Heart left ventricle (tissue), 16 donors: ENCODE measurements around the gene GPR33. TPM values are rescaled to one million over a fixed set of nuclear protein-coding genes. Genes with fewer than 3 reads are reported as not detected.

Experiments used
- ATAC-seq, 4 donors: fragments of 200-7000 bp; cut with Tn5 transposase; one replicate each; pipeline ENCODE4 v1.9.1; 2020 to 2022; ENCODE audit warnings: moderate library complexity in 4 of 4, mild to moderate bottlenecking in 3 of 4, moderate number of reproducible peaks in 1 of 4
- DNase-seq, 5 donors: peaks; one replicate each; pipeline ENCODE4 v3.0.0-alpha.2; 2020
- H3K27ac ChIP-seq, 12 donors: fragments of 200-600 bp; sonication (generic) in 4 of 12; one replicate each; pipeline versions ENCODE4 v1.5.0 to v1.8.0; 2016 to 2022; ENCODE audit warnings: mild to moderate bottlenecking in 2 of 12
- H3K27me3 ChIP-seq, 9 donors: fragments of 200-600 bp; sonication (generic) in 2 of 9; one replicate each; pipeline versions ENCODE4 v1.5.1 to v1.8.0; 2016 to 2022; ENCODE audit warnings: mild to moderate bottlenecking in 3 of 9
- H3K36me3 ChIP-seq, 9 donors: fragments of 200-600 bp; sonication (generic) in 2 of 9; one replicate each; pipeline versions ENCODE4 v1.5.0 to v1.8.0; 2018 to 2022; ENCODE audit warnings: mild to moderate bottlenecking in 2 of 9
- H3K4me1 ChIP-seq, 12 donors: fragments of 200-600 bp; sonication (generic) in 4 of 12; one replicate each; pipeline versions ENCODE4 v1.5.0 to v1.8.0; 2016 to 2022; ENCODE audit warnings: mild to moderate bottlenecking in 3 of 12
- H3K4me3 ChIP-seq, 12 donors: fragments of 200-600 bp; sonication (generic) in 4 of 12; one replicate each; pipeline versions ENCODE4 v1.5.0 to v1.8.0; 2017 to 2022; ENCODE audit warnings: mild to moderate bottlenecking in 9 of 12, moderate library complexity in 4 of 12
- H3K9me3 ChIP-seq, 12 donors: fragments of 200-600 bp; sonication (generic) in 4 of 12; one replicate each; pipeline versions ENCODE4 v1.5.0 to v1.8.0; 2016 to 2022; ENCODE audit warnings: mild to moderate bottlenecking in 1 of 12
- POLR2A ChIP-seq, 2 donors: fragments of 450-650 bp; IDR thresholded peaks; one replicate each; pipeline ENCODE4 v1.6.1; 2017; ENCODE audit warnings: antibody characterized with exemption in 2 of 2, mild to moderate bottlenecking in 2 of 2, moderate library complexity in 2 of 2
- WGBS, 4 donors: extraction: QIAGEN DNeasy Blood & Tissue Kit in 2 of 4; methylation state at CpG; one replicate each; pipeline versions ENCODE4 v1.1.5 to v1.1.7; 2013 to 2018; 5-methylcytosine and 5-hydroxymethylcytosine counted together
- intact Hi-C, 10 donors: fragments of 100-400 bp; cut with DNase I; formaldehyde crosslinking; loops; one replicate each; pipeline versions ENCODE4 v1.11.1 to v1.14.2; 2022
- polyA plus RNA-seq, 2 donors: library from polyadenylated mRNA; stranded (reverse); fragments of 200-250 nt; gene quantifications; one replicate each; pipeline ENCODE4 v1.2.3, GENCODE V29; 2013
- total RNA-seq, 9 donors: library from RNA; depleted of rRNA in 2 of 9; stranded (reverse); fragments of >200 nt in 2 of 9; fragmentation: NEBNext Ultra II Directional in 3 of 9; extraction: Animal tissue kit (Norgen Biotek cat#: 25700) in 3 of 9; gene quantifications; one replicate each; pipeline versions ENCODE4 v1.1.0 to v1.2.4, GENCODE V29; 2016 to 2023
- TF ChIP-seq, protein P1 (sequence below), 12 donors: fragments of 200-600 bp; sonication (generic) in 4 of 12; IDR thresholded peaks; one replicate each; pipeline versions ENCODE4 v1.5.0 to v1.8.0; 2018 to 2022; ENCODE audit warnings: antibody characterized with exemption in 12 of 12, mild to moderate bottlenecking in 5 of 12
- donor health status: ischemic (EF 13 %, LVEDD 7.1; RV severe dilation, severe dysfunction).
- donor health status: healthy with polysubstance abuse.
- donor health status: DM: no; HTN: yes; CAD: no.
- donor health status: DM: no; HTN: no; CAD: no.
- donor health status: ischemic (EF 25% LVEDD 6.9; RV normal size, moderate dysfunction).
- donor health status: ischemic (EF 25% LVEDD 5.7; RV mildly dilated, moderate dysfunction).
- donor health status: healthy.
- donor health status: DM: yes; HTN: yes; CAD: no.
- donor health status: ischemic (EF 35%, LVEDD 5.7; RV mildly dilated, moderate dysfunction).
- donor health status: nonischemic (EF 11% LVEDD 7.7; RV severe dilation, severe dysfunction).
- donor health status: DM: yes; HTN: yes; CAD: no.
- donor health status: PGD.
- donor health status: ischemic (EF 29% LVEDD 5.4; RV normal size, mild dysfunction).
- donor health status: nonischemic (EF 23%, LVEDD 6.1; RV moderate dilation, normal function).

GPR33 gene
- total and polyA plus RNA-seq, 11 donors = not detected

DNA sequence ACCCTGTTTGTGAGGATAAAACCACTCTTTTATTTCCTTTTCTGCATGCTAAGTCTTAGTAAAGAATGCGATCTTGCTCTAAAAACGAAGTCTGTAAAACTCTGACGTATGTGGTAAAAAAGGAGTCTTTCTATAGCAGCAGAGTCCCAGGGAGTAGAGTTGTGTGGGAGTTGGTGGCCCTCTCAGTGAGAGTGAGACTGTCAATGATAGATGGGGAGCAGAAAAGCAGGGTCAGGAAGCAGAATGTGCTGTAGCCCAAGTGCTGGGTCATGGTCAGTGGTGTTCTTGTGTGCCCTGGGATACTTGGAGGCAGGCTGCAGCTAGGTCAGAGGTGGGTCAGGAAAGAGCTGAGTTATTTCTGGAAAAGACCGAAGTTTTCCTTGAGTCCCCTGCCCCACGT lies 20.3 kb upstream of the GPR33 start:
- no peak for ATAC-seq
- 59 to 69% (median 64%) methylated on average over 5 of the region's 5 CpGs for WGBS, 4 donors
- H3K4me1 ChIP-seq = peaks cover 0 to 19% (median 12%) of the 10 kb centered on the region in 12 donors
- H3K27ac ChIP-seq = no peak overlapping the region
- TF ChIP-seq, protein P1, sequence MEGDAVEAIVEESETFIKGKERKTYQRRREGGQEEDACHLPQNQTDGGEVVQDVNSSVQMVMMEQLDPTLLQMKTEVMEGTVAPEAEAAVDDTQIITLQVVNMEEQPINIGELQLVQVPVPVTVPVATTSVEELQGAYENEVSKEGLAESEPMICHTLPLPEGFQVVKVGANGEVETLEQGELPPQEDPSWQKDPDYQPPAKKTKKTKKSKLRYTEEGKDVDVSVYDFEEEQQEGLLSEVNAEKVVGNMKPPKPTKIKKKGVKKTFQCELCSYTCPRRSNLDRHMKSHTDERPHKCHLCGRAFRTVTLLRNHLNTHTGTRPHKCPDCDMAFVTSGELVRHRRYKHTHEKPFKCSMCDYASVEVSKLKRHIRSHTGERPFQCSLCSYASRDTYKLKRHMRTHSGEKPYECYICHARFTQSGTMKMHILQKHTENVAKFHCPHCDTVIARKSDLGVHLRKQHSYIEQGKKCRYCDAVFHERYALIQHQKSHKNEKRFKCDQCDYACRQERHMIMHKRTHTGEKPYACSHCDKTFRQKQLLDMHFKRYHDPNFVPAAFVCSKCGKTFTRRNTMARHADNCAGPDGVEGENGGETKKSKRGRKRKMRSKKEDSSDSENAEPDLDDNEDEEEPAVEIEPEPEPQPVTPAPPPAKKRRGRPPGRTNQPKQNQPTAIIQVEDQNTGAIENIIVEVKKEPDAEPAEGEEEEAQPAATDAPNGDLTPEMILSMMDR (IDR thresholded peaks at IDR 0.05) = no peak
- no peak for TF ChIP-seq POLR2A (IDR thresholded peaks at IDR 0.05)
- intact Hi-C loops = loop anchor here in 3 of 10 donors (5.0 kb wide), 3 partner anchors 744 to 1049 kb away; no protein-coding TSS in a partner anchor
- DNase-seq = no peak
- H3K9me3 ChIP-seq = no peaks in the 10 kb centered on the region
- no peaks in the 10 kb centered on the region for H3K36me3 ChIP-seq
- no peaks in the 10 kb centered on the region for H3K27me3 ChIP-seq
- no peak overlapping the region for H3K4me3 ChIP-seq

DNA sequence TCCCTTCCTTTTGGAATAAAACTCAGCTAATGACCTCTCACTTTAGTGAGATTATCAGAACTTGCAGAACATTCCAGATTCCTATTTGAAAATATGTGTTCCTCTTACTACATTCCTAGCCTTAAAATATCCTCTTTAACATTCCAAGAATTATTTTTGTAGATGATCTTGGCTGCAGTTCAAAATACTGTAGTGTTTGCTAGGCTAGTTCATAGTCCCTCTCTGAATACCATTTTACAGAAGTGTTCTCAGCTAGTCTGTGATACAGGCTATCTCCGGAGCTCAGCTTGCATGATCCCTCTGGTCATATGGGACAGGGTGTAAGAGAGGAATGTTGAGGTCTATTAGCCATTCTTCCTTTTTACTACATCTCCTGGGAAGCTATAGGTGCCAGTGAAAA lies 17.6 kb upstream of the GPR33 start:
- Histone ChIP-seq H3K4me1 (peaks cover 0 to 19% (median 12%) of the 10 kb centered on the region in 12 donors), H3K4me3 (no peak overlapping the region), H3K27me3 (no peaks in the 10 kb centered on the region), H3K9me3 (no peaks in the 10 kb centered on the region), H3K36me3 (no peaks in the 10 kb centered on the region), H3K27ac (peak overlapping the region in 7 of 12 donors; percentile 8 to 52 (median 35))
- no peak for TF ChIP-seq POLR2A (IDR thresholded peaks at IDR 0.05)
- TF ChIP-seq, protein P1 (IDR thresholded peaks at IDR 0.05) = no peak
- DNase-seq = no peak
- WGBS, 4 donors = 5 to 16% (median 9%) methylated on average over 1 of the region's 1 CpG
- peak; percentile 27 to 80 (median 70) for ATAC-seq
- intact Hi-C loops = loop anchor here in 3 of 10 donors (5.0 kb wide), 3 partner anchors 747 to 1052 kb away; no protein-coding TSS in a partner anchor

DNA sequence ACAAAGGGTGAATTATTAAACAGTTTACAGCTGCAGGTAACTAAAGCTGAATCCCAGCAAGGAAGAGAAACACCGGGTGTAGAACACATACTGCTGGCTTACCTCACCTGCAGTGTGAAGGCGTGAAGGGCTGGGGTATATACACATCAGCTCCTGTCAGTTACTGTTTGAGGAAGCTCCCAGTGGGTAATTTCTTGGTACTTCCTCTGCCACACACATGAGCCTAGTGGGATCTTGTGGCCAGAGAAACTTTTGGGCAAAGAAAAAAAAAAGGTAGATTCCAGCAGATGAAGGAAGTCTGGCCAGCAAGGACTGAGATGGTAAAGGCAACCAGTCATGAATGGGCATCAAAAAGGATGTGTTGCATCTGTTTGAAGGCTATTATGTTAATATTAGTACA lies 14.0 kb upstream of the GPR33 start:
- TF ChIP-seq, protein P1 (IDR thresholded peaks at IDR 0.05) = no peak
- no peak for TF ChIP-seq POLR2A (IDR thresholded peaks at IDR 0.05)
- Histone ChIP-seq H3K9me3 (peaks cover 0 to 14% (median 0%) of the 10 kb centered on the region in 12 donors), H3K4me3 (no peak overlapping the region), H3K27ac (no peak overlapping the region), H3K36me3 (no peaks in the 10 kb centered on the region), H3K27me3 (no peaks in the 10 kb centered on the region), H3K4me1 (peaks cover 0 to 19% (median 12%) of the 10 kb centered on the region in 12 donors)
- WGBS, 4 donors = 85 to 90% (median 87%) methylated on average over 2 of the region's 2 CpGs
- intact Hi-C loops = no loop called here
- ATAC-seq (no peak), DNase-seq (no peak)

DNA sequence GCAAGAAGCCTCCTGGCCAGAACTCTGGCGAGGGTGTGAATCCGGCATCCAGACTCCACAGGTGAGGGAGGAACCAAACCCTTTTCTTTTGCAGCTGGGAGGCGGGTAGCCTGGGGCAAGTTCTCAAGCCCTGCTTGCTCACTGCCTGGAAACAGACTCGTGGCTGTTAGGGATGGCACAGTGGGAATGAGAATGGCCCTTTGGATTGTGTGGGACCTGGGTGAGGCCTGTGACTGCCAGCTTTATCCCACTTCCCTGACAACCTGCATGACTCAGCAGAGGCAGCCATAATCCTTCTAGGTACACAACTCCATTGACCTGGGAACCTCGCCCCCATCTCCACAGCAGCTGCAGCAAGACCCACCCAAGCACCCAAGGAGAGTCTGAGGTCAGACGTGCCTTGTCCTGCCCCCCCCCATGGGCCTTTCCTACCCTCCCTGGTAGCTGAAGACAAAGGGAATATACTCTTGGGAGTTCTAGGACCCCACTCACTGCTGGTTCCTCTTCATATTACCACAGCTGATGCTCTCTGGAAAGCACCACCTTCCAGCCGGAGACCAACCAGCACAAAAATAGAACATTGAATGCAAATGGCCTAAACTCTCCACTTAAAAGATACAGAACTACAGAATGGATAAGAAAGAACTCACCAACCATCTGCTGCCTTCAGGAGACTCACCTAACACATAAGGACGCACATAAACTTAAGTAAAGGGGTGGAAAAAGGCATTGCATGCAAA lies 5.1 kb upstream of the GPR33 start:
- no peak for ATAC-seq
- intact Hi-C loops = no loop called here
- 77 to 87% (median 85%) methylated on average over 7 to 8 of the region's 8 CpGs for WGBS, 4 donors

More for the DNA sequence above, 5.1 kb upstream of the GPR33 start:
- DNase-seq = no peak
- Histone ChIP-seq H3K27ac (no peak overlapping the region), H3K36me3 (no peaks in the 10 kb centered on the region), H3K4me1 (peaks cover 0 to 12% (median 0%) of the 10 kb centered on the region in 12 donors), H3K4me3 (no peak overlapping the region), H3K27me3 (no peaks in the 10 kb centered on the region), H3K9me3 (peaks cover 0 to 17% (median 0%) of the 10 kb centered on the region in 12 donors)
- TF ChIP-seq, protein P1 (IDR thresholded peaks at IDR 0.05) = no peak
- no peak for TF ChIP-seq POLR2A (IDR thresholded peaks at IDR 0.05)
